Caco-2 (cell line): Measurements from ENCODE around the gene BLTP2. TPM values are rescaled to one million over a fixed set of nuclear protein-coding genes. Genes with fewer than 3 reads are reported as not detected.

ENCODE experiments used
- BruUV-seq: library from RNA; stranded (reverse); fragments of 400-500 nt; replicated peaks from 2 replicates; lab custom pipeline; 2021; lab: Mats Ljungman, UMichigan
- CTCF ChIA-PET: fragments of 300-600 bp; sonication (Branson Sonifier 250); formaldehyde crosslinking; loops from one replicate; lab custom pipeline; 2022; ENCODE audit warnings: antibody characterized with exemption; lab: Charles Lee
- POLR2A ChIA-PET: fragments of 300-600 bp; sonication (Branson Sonifier 250); formaldehyde crosslinking; loops from one replicate; lab custom pipeline; 2022; ENCODE audit warnings: antibody characterized with exemption; lab: Charles Lee
- DNase-seq, 2 experiments: peaks; one replicate each; pipeline versions ENCODE4 v3.0.0 to v3.0.0-alpha.2; 2020 to 2022
- H3K27me3 ChIP-seq: replicated peaks from 2 replicates; pipeline ENCODE4 v1.6.0; 2011; ENCODE audit warnings: low read length; ENCODE audit not compliant: control insufficient read depth, insufficient read depth
- H3K36me3 ChIP-seq: 2 replicates; pipeline ENCODE4 v1.5.1; 2011; ENCODE audit warnings: low read length; ENCODE audit not compliant: control insufficient read depth, insufficient read depth
- H3K4me1 ChIP-seq: fragments of 250-450 bp; sonication (Bioruptor Pico); 2 replicates; pipeline ENCODE4 v1.5.1; 2020; ENCODE audit warnings: mild to moderate bottlenecking
- H3K4me3 ChIP-seq: 2 replicates; pipeline ENCODE4 v1.5.1; 2011; ENCODE audit warnings: low read depth, mild to moderate bottlenecking, control low read depth, low read length
- H3K9me3 ChIP-seq: fragments of 250-450 bp; sonication (Bioruptor Pico); 2 replicates; pipeline ENCODE4 v1.5.1; 2020; ENCODE audit warnings: mild to moderate bottlenecking, moderate library complexity
- H3K27ac Mint-ChIP-seq: one replicate; pipeline ENCODE4 v1.8.0; 2022; ENCODE audit warnings: mixed read lengths; ENCODE audit not compliant: unreplicated experiment
- H3K27me3 Mint-ChIP-seq: one replicate; pipeline ENCODE4 v1.8.0; 2022; ENCODE audit warnings: mixed read lengths; ENCODE audit not compliant: insufficient read depth, unreplicated experiment
- H3K36me3 Mint-ChIP-seq: one replicate; pipeline ENCODE4 v1.8.0; 2022; ENCODE audit warnings: mild to moderate bottlenecking, mixed read lengths; ENCODE audit not compliant: insufficient read depth, unreplicated experiment
- H3K4me1 Mint-ChIP-seq: one replicate; pipeline ENCODE4 v1.8.0; 2022; ENCODE audit warnings: low read depth, mixed read lengths; ENCODE audit not compliant: unreplicated experiment
- H3K4me3 Mint-ChIP-seq: one replicate; pipeline ENCODE4 v1.8.0; 2022; ENCODE audit warnings: mild to moderate bottlenecking, moderate library complexity, mixed read lengths; ENCODE audit not compliant: unreplicated experiment
- H3K9me3 Mint-ChIP-seq: one replicate; pipeline ENCODE4 v1.8.0; 2022; ENCODE audit warnings: mixed read lengths; ENCODE audit not compliant: unreplicated experiment
- CTCF ChIP-seq, 2 experiments: fragments of 200-600 bp in 1 of 2; IDR thresholded peaks; 1 replicate in 1 of 2; 2 replicates in 1 of 2; pipeline versions ENCODE4 v1.5.1 to v1.8.0; 2011 to 2022; ENCODE audit warnings: antibody characterized with exemption in 1 of 2, control low read depth in 1 of 2, inconsistent platforms in 1 of 2, low read depth in 1 of 2, low read length in 1 of 2, mild to moderate bottlenecking in 1 of 2, moderate library complexity in 1 of 2; ENCODE audit not compliant: insufficient read depth in 1 of 2, severe bottlenecking in 1 of 2, unreplicated experiment in 1 of 2
- intact Hi-C: fragments of 100-400 bp; cut with micrococcal nuclease; formaldehyde crosslinking; loops from one replicate; pipeline ENCODE4 v1.10.0; 2022; ENCODE audit not compliant: unreplicated experiment
- total RNA-seq: library from RNA; stranded (reverse); gene quantifications from 2 replicates; pipeline ENCODE4 v1.2.3, GENCODE V29; 2022

Gene BLTP2
- total RNA-seq, 1 experiment from 2014 or later: 154 TPM

GRCh38 chr17:28618464-28618863, 26.5 kb downstream of the BLTP2 start:
- peaks cover 9% of the 10 kb centered on the region for H3K4me1 Mint-ChIP-seq
- no peaks in the 10 kb centered on the region for H3K4me1 ChIP-seq
- H3K4me3 ChIP-seq: no peak overlapping the region
- intact Hi-C loops: no loop called here
- H3K36me3 Mint-ChIP-seq: peaks cover 90% of the 10 kb centered on the region
- H3K36me3 ChIP-seq: peaks cover 3% of the 10 kb centered on the region; the same call in 1 of the 2 replicates
- no peaks in the 10 kb centered on the region for H3K9me3 Mint-ChIP-seq
- H3K9me3 ChIP-seq: no peaks in the 10 kb centered on the region
- ChIA-PET POLR2A (no interaction called here), CTCF (interaction anchor here (0.6 kb wide), 1 partner anchor 58 kb away, joined by 3 read pairs; no protein-coding TSS in a partner anchor)
- no peak for TF ChIP-seq CTCF (IDR thresholded peaks at IDR 0.05; ENCODE audit: insufficient read depth in 1 of 2, low read depth in 1 of 2, low read length in 1 of 2, severe bottlenecking in 1 of 2, unreplicated experiment in 1 of 2)
- no peak for DNase-seq
- H3K27ac Mint-ChIP-seq: no peak overlapping the region
- no peak overlapping the region for H3K4me3 Mint-ChIP-seq
- H3K27me3 Mint-ChIP-seq: no peaks in the 10 kb centered on the region
- BruUV-seq: no TSS peak
- no peaks in the 10 kb centered on the region for H3K27me3 ChIP-seq

- Mint-ChIP-seq H3K27me3 (no peaks in the 10 kb centered on the region), H3K9me3 (no peaks in the 10 kb centered on the region), H3K4me1 (peaks cover 9% of the 10 kb centered on the region), H3K36me3 (peaks cover 75% of the 10 kb centered on the region), H3K4me3 (no peak overlapping the region), H3K27ac (no peak overlapping the region)
- Histone ChIP-seq H3K4me3 (no peak overlapping the region), H3K36me3 (peaks cover 5% of the 10 kb centered on the region; the same call in 1 of the 2 replicates), H3K9me3 (no peaks in the 10 kb centered on the region), H3K27me3 (no peaks in the 10 kb centered on the region), H3K4me1 (no peaks in the 10 kb centered on the region)
- intact Hi-C loops: no loop called here
- no peak for TF ChIP-seq CTCF (IDR thresholded peaks at IDR 0.05; ENCODE audit: insufficient read depth in 1 of 2, low read depth in 1 of 2, low read length in 1 of 2, severe bottlenecking in 1 of 2, unreplicated experiment in 1 of 2)
- no peak for DNase-seq
- ChIA-PET CTCF (no interaction called here), POLR2A (no interaction called here)
- no TSS peak for BruUV-seq
Measured at GRCh38 chr17:28616281-28616680, 28.7 kb downstream of the BLTP2 start.

- H3K36me3 Mint-ChIP-seq: peaks cover 67% of the 10 kb centered on the region
- intact Hi-C loops: no loop called here
- Histone ChIP-seq H3K36me3 (peaks cover 5% of the 10 kb centered on the region; the same call in 1 of the 2 replicates), H3K4me1 (no peaks in the 10 kb centered on the region), H3K4me3 (no peak overlapping the region), H3K9me3 (no peaks in the 10 kb centered on the region), H3K27me3 (no peaks in the 10 kb centered on the region)
- H3K27me3 Mint-ChIP-seq: no peaks in the 10 kb centered on the region
- H3K4me3 Mint-ChIP-seq: no peak overlapping the region
- no peak for TF ChIP-seq CTCF (IDR thresholded peaks at IDR 0.05; ENCODE audit: insufficient read depth in 1 of 2, low read depth in 1 of 2, low read length in 1 of 2, severe bottlenecking in 1 of 2, unreplicated experiment in 1 of 2)
- no peak overlapping the region for H3K27ac Mint-ChIP-seq
- no peaks in the 10 kb centered on the region for H3K9me3 Mint-ChIP-seq
- H3K4me1 Mint-ChIP-seq: peaks cover 9% of the 10 kb centered on the region
- no peak for DNase-seq
- ChIA-PET POLR2A (no interaction called here), CTCF (no interaction called here)
- BruUV-seq: no TSS peak
Measured at GRCh38 chr17:28615260-28615940, 29.6 kb downstream of the BLTP2 start.
